Measurements from ENCODE around the gene CIART.
"Not testable (repeated sequence)": the region's sequence is repeated elsewhere in the genome, so short reads cannot be mapped to it uniquely, and the experiment has no call there.

CIART gene

GRCh38 chr1:150302338-150302737, 20.0 kb downstream of the CIART start:
- DNase-seq (ENCODE audit: low read depth in 1 of 2, low spot score in 1 of 2), result no peak

- no peak for DNase-seq (ENCODE audit: low read depth in 1 of 2, low spot score in 1 of 2)
Measured at GRCh38 chr1:150302902-150303301, 20.5 kb downstream of the CIART start.

- DNase-seq (ENCODE audit: low read depth in 1 of 2, low spot score in 1 of 2), result not testable (repeated sequence)
Measured at GRCh38 chr1:150308585-150308984, 26.2 kb downstream of the CIART start.

GRCh38 chr1:150309758-150310508, 27.6 kb downstream of the CIART start:
- no peak for DNase-seq (ENCODE audit: low read depth in 1 of 2, low spot score in 1 of 2)

- DNase-seq (ENCODE audit: low read depth in 1 of 2, low spot score in 1 of 2), result no peak
Measured at GRCh38 chr1:150311762-150312161, 29.4 kb downstream of the CIART start.

- DNase-seq (ENCODE audit: low read depth in 1 of 2, low spot score in 1 of 2), result not testable (repeated sequence)
Measured at GRCh38 chr1:150314691-150315090, 32.3 kb downstream of the CIART start.

GRCh38 chr1:150320667-150320978, 38.3 kb downstream of the CIART start:
- DNase-seq (ENCODE audit: low read depth in 1 of 2, low spot score in 1 of 2), result no peak

- DNase-seq (ENCODE audit: low read depth in 1 of 2, low spot score in 1 of 2), result no peak
Measured at GRCh38 chr1:150321826-150322166, 39.4 kb downstream of the CIART start.

- no peak for DNase-seq (ENCODE audit: low read depth in 1 of 2, low spot score in 1 of 2)
Measured at GRCh38 chr1:150322310-150322709, 40.0 kb downstream of the CIART start.

GRCh38 chr1:150332651-150333290, 50.4 kb downstream of the CIART start:
- DNase-seq (ENCODE audit: low read depth in 1 of 2, low spot score in 1 of 2), result no peak
